SK-N-MC (cell line): Measurements from ENCODE around the gene SEPTIN8.

Experiments
- EZH2 ChIP-seq: fragments of 200-600 bp; sonication (generic); IDR thresholded peaks from one replicate; pipeline ENCODE4 v1.6.1; 2017; ENCODE audit warnings: antibody characterized with exemption
- FOXP2 ChIP-seq: optimal IDR thresholded peaks from 2 replicates; pipeline ENCODE3; 2011; ENCODE audit warnings: mild to moderate bottlenecking, moderate library complexity; ENCODE audit not compliant: insufficient read depth; ENCODE audit errors: extremely low read length, control extremely low read depth
- POLR2AphosphoS5 ChIP-seq: IDR thresholded peaks from 2 replicates; pipeline ENCODE4 v1.6.1; 2012; ENCODE audit warnings: mild to moderate bottlenecking, low read depth, low read length, borderline replicate concordance

DNA sequence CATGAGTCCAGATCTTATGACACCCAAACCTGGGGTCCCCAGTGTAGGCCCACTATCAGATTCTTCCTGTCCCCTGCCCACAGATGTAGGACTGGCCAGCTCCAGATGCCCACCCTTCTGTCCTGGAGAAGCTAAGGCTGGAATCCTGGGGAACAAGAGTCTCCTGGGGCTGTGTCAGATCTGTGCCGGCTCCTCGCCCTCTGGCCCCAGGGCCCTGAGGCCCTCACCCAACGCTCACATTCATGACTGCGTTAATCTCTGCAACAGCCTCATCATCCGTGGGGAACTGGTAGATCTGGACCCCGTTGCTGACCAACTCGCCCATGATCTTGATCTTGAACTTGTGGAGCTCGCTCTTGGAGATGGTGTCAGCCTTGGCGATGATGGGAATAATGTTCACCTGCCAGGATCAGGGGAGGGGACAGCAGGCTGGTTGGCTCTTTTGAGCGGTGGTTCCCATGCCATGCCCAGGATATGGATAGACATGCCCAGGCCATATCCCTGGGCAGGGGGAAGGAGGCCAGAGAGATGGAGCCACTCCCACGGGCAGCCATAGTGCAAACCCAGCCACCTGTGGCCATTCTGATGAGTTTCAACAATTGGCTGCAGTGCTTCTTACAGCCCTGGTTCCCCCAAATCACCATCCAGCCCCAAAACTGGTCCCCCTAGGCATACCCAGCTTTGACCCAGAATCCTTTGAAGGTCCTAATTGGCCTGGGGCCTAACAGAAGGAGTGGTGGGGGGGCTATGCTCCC is 14.6 kb downstream of the SEPTIN8 start:
- no peak for TF ChIP-seq POLR2AphosphoS5
- TF ChIP-seq EZH2 = no peak
- TF ChIP-seq FOXP2 = no peak
